T-helper 22 cell (primary cell): ENCODE measurements around the gene KLHDC9.
"Not testable (repeated sequence)": the region's sequence is repeated elsewhere in the genome, so short reads cannot be mapped to it uniquely, and the experiment has no call there.

Experiments used
- DNase-seq: peaks from one replicate; pipeline ENCODE4 v3.0.0-alpha.2; 2020; ENCODE audit warnings: low read depth

Gene KLHDC9, protein sequence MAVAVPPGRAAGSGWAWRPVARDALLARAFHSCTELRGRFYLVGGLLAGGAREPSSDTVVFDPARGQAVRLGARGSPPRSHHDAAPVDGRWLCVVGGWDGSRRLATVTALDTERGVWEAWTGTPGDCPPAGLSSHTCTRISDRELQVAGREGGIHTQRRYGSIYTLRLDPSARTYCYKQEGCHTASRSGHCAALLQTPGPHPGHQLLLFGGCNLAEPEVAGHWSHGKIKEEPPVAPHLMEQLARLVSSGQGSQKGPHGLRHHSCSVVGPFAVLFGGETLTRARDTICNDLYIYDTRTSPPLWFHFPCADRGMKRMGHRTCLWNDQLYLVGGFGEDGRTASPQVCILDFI

DNA sequence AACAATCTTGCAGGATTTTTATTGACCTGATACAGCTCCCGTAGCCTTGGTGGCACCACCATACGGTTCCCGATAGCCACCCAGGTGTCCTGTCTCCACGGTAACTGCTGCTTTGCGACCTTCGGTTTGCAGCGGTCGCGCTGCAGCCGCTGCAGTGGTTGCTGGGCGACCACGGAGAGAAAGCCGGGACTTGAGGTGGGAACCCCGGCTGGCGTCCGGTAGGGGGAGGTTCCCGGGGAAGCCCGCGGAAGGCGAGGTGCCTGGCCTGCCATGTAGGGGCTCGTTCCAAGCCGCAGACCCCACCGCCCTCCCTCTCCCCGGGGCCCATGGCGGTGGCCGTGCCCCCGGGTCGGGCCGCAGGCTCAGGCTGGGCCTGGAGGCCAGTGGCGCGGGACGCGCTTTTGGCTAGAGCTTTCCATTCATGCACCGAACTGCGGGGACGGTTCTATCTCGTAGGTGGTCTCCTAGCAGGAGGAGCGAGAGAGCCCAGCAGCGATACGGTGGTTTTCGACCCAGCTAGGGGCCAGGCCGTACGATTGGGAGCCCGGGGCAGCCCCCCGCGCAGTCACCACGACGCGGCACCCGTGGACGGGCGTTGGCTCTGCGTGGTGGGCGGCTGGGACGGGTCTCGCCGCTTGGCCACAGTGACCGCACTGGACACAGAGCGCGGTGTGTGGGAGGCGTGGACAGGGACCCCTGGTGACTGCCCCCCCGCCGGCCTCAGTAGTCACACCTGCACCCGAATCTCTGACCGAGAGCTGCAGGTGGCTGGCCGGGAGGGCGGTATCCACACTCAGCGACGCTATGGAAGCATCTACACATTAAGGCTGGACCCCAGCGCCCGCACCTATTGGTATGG is at the start of gene KLHDC9:
KLHDC9 (plus strand) TSS at position 152 of the 859 bp plus-strand sequence; CDS start at position 327, 175 bp downstream.
- peak; percentile 66 for DNase-seq

DNA sequence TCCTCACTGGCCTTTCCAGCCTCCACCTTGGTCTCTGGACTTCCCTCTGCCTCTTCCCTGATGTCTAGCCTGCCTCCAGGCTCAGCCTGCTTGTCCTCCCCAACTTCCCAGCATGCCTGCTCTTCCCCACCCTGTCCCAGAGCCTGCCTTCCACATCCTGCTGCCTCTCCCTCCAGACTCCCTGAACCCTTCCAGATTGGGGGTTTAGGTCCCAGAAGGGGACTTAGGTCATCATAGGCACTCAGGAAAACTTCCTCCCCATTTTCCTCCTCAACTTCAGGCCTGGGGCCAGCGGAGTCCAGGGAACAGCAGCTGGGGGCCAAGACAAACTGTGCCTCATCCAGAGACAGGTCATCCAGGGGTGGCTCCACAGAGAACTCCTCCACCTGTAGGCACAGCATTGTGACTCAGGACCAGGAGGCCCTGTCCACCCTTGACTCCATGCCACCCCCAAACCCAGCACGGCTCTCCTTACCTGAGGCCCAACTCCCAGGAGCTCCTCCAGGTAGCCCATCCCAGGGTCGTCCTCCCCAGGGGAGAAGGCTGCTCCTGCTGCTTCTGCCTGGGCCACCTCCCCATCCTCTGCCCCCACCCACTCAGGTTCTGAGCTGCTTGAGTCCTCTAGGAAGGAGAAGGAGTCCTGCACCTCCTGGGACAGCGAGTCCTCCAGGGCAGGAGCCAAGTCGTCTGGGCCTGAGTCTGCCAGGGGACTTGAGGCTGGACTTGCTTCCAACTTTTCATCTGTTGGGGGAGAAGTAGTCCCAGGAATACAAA is 49.0 kb upstream of the KLHDC9 start:
- DNase-seq: no peak

DNA sequence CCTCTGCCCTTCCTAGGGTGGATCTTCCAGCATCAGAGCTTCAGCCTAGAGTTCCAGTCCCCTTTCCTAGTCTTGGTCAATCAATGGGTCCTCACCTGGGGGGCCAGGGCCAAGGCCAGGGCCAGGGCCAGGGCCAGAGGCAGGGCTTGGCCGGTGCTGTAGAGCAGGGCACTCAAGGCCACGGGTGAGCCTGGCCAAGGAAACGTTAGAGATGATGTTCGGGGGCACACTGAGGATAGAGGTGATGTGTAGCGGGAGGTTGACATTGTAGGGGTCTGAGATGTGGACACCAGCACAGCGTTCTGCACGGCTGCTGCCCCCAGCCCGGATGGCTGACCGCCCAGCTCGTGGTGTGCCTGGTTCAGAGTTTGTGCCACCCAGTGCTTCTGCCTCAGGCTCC is 46.9 kb upstream of the KLHDC9 start:
- no peak for DNase-seq

GRCh38 chr1:161052899-161053298 is 45.3 kb upstream of the KLHDC9 start:
- DNase-seq: no peak

GRCh38 chr1:161054232-161054631 is 43.9 kb upstream of the KLHDC9 start:
- no peak for DNase-seq

- DNase-seq: no peak
Observed at GRCh38 chr1:161054805-161055204, 43.4 kb upstream of the KLHDC9 start.

GRCh38 chr1:161059293-161059692 is 38.9 kb upstream of the KLHDC9 start:
- no peak for DNase-seq

DNA sequence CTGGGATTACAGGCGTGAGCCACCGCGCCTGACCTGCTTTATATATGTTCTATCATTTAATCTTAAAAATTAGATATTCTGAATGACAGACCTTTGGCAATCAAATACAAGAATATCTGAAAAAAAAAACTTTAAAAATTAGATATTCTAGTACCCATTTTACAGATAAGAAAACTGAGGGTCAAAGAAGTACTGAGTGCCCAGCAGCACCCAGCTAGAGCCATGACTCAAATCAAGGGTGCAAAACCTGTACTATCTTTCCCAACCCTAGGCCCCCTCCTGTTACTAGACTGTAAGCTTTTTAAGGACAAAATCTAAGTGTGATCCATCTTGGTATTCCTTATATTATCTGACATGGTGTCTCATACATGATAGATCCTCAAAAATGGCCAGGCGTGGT is 36.7 kb upstream of the KLHDC9 start:
- DNase-seq: no peak

GRCh38 chr1:161063936-161064335 is 34.2 kb upstream of the KLHDC9 start:
- not testable (repeated sequence) for DNase-seq

DNA sequence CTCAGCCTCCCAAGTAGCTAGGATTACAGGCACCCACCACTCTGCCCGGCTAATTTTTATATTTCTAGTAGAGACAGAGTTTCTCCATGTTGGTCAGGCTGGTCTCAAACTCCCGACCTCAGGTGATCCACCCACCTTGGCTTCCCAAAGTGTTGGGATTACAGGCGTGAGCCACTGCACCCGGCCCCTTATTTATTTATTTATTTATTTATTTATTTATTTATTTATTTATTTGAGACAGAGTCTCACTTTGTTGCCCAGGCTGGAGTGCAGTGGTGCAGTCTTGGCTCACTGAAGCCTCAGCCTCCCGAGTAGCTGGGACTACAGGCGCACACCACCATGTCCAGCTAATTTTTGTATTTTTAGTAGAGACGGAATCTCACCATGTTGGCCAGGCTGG is 32.5 kb upstream of the KLHDC9 start:
- DNase-seq: not testable (repeated sequence)

DNA sequence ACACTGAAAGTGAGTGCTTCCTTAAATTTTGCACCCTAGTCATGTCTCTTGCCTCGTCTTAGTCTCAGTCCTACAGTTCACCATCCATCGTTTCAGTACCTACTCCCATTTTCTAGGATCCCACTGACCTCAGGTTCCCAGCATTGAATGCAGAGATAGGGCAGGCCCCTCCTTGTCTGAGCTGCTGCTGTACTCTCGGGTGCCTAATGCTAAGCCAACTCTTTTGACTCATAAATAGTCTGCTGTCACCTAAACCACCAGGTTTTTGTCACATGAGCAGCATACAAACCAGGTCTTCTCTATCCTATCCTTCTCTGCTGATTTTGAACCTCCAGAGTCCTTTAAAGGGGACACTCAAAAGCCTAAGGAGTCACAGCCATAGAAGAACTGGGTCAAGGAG is 31.5 kb upstream of the KLHDC9 start:
- no peak for DNase-seq

DNA sequence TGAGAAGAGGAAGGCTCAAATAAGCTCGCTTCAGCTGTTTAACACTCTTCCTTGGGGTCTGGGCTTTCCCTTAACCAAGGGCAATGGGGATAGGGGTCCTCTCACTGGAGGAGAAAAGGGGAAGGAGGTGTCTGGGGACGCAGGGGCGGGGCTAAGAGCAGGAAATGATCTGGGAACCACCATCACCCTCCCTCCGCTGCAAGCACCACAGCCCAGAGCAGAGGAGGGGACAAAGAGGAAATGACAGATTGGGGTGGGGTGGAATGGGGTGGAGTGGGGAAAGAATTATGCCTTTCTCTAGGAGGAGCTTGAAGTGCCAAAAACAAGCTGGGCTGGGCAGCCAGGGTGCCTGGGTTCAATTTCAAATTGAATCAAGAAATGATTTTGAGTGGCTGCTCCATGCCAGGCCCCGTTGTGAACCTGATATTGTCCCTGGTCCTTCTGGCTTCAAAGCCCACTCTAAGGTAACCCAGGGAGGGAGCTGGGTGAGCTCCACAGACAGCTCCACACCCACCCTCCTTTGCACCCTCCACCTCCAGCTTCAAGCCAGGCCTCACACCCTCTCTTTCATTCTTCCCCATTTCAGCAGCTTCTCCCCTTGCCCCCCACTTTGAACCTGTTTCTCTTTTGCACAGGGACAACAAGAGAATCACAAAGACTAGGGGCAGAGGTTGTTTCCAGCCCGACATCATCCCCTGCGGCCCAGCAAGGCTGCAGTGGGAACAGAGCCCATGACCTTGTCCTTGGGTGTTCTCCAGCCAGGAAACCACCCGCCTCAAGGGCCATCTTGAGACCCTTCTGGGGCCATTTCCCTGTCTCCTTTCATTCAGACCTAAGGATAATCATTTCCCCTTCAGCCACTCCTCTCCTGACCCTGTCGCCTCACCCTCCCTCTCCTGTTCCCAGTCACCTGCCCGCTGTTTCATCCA is 29.6 kb upstream of the KLHDC9 start:
- DNase-seq: peak; percentile 82

- no peak for DNase-seq
Observed at GRCh38 chr1:161069241-161069640, 28.9 kb upstream of the KLHDC9 start.

- DNase-seq: peak; percentile 79
Observed at GRCh38 chr1:161069731-161070270, 28.4 kb upstream of the KLHDC9 start, which contains the start of gene ARHGAP30. ARHGAP30 (minus strand) TSS chr1:161069891; CDS start chr1:161069624, 267 bp downstream.

DNA sequence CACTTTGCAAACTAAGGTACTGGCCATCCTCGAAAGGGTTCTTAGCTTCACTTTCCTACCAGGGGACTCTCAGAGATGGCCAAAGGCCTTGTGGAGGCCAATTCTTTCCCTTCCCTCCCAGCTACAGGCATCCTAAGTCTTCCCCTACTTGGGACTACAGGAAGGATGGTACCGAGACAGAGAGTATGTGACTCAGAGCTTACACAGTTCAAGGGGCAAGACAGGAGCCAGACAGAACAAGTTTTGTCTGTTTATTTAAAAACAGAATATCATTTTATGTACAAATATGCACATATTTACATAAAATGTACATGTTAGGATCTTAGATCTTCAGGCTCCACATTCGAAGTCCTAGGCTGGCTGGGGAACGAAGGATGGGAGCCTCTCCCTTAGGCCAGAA is 27.4 kb upstream of the KLHDC9 start:
- no peak for DNase-seq

- no peak for DNase-seq
Observed at GRCh38 chr1:161071886-161072371, 26.2 kb upstream of the KLHDC9 start.

- DNase-seq: no peak
Observed at GRCh38 chr1:161072751-161073449, 25.3 kb upstream of the KLHDC9 start.

DNA sequence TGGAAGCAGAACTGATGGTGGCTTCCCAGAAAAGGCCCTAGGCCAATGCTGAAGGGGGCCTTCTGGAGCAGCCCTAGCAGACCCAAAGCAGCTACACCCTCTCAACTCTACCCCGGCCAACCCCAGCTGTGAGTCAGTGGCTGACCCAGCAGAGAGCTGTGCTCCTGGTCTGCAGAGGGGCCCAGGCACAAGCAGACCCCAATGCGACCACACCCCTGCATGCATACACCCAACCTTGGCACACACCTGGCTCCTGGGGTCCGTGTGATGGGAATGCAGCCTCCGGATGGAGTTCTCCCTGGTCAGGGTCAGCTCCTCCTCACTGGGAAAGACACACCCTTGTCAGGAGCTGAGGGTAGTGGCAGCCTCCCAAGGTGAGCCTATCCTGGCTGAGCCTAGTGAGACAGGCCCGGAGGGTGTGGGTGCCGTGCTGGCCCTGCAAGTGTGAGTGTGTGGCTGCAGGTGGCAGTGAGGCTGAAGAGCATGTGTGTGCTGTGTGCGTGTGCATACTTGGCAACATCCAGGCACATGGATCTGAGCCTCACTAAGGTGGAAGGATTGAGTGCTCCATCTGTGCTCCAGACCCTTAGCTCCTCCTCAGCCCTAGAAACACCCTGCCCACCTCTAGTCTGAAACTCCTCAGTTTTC is 24.6 kb upstream of the KLHDC9 start:
- DNase-seq: no peak

GRCh38 chr1:161074676-161075368 is 23.3 kb upstream of the KLHDC9 start:
- DNase-seq: no peak
